WTC11 (cell line): ENCODE data around the gene GSC2. TPM values are rescaled to one million over a fixed set of nuclear protein-coding genes. Genes with fewer than 3 reads are reported as not detected.
A peak's percentile ranks its signal among the peaks of the same experiment; 100 is the strongest.

ENCODE experiments used
- ATF1 ChIP-seq: sonication (generic); formaldehyde crosslinking; IDR thresholded peaks from 2 replicates; pipeline ENCODE4 v1.8.1; 2023; ENCODE audit warnings: mild to moderate bottlenecking, moderate library complexity, missing genetic modification reagents
- CREB1 ChIP-seq: sonication (generic); formaldehyde crosslinking; IDR thresholded peaks from 2 replicates; pipeline ENCODE4 v1.8.0; 2023; ENCODE audit warnings: mild to moderate bottlenecking, missing genetic modification reagents
- ESRRA ChIP-seq: sonication (generic); formaldehyde crosslinking; IDR thresholded peaks from 2 replicates; pipeline ENCODE4 v1.8.1; 2022; ENCODE audit warnings: mild to moderate bottlenecking, missing genetic modification reagents, borderline replicate concordance
- ETV6 ChIP-seq: sonication (generic); formaldehyde crosslinking; IDR thresholded peaks from 2 replicates; pipeline ENCODE4 v1.8.1; 2022; ENCODE audit warnings: mild to moderate bottlenecking, missing genetic modification reagents
- FOXP1 ChIP-seq: sonication (generic); formaldehyde crosslinking; IDR thresholded peaks from 2 replicates; pipeline ENCODE4 v1.8.0; 2022; ENCODE audit warnings: missing genetic modification reagents, mild to moderate bottlenecking, moderate library complexity, borderline replicate concordance
- GTF2I ChIP-seq: fragments of 250-450 bp; sonication (Bioruptor Pico); conservative IDR thresholded peaks from 2 replicates; pipeline ENCODE4 v1.4.0; 2021; ENCODE audit warnings: mild to moderate bottlenecking
- JAZF1 ChIP-seq: fragments of 250-450 bp; sonication (Bioruptor Pico); IDR thresholded peaks from 2 replicates; pipeline ENCODE4 v1.9.0; 2021; ENCODE audit warnings: moderate library complexity, mild to moderate bottlenecking, inconsistent platforms
- JUN ChIP-seq: sonication (generic); formaldehyde crosslinking; IDR thresholded peaks from 2 replicates; pipeline ENCODE4 v1.8.0; 2023; ENCODE audit warnings: mild to moderate bottlenecking, missing genetic modification reagents
- KAT7 ChIP-seq: sonication (generic); formaldehyde crosslinking; IDR thresholded peaks from 2 replicates; pipeline ENCODE4 v1.8.1; 2023; ENCODE audit warnings: missing genetic modification reagents, mild to moderate bottlenecking, borderline replicate concordance
- OVOL2 ChIP-seq: fragments of 250-450 bp; sonication (Bioruptor Pico); IDR thresholded peaks from 2 replicates; pipeline ENCODE4 v1.9.0; 2021; ENCODE audit warnings: mild to moderate bottlenecking, borderline replicate concordance
- SMAD4 ChIP-seq: sonication (generic); formaldehyde crosslinking; IDR thresholded peaks from 2 replicates; pipeline ENCODE4 v1.8.0; 2022; ENCODE audit warnings: mild to moderate bottlenecking, missing genetic modification reagents
- SP1 ChIP-seq: sonication (generic); formaldehyde crosslinking; conservative IDR thresholded peaks from 2 replicates; pipeline ENCODE4 v1.8.1; 2022; ENCODE audit warnings: missing genetic modification reagents
- TCF7 ChIP-seq: sonication (generic); formaldehyde crosslinking; IDR thresholded peaks from 2 replicates; pipeline ENCODE4 v1.8.0; 2022; ENCODE audit warnings: mild to moderate bottlenecking, low read depth, missing genetic modification reagents, moderate library complexity
- ZNF138 ChIP-seq: sonication (generic); formaldehyde crosslinking; conservative IDR thresholded peaks from 2 replicates; pipeline ENCODE4 v1.8.1; 2022; ENCODE audit warnings: mild to moderate bottlenecking, moderate library complexity, missing genetic modification reagents
- ZNF232 ChIP-seq: sonication (generic); formaldehyde crosslinking; IDR thresholded peaks from 2 replicates; pipeline ENCODE4 v1.8.0; 2022; ENCODE audit warnings: mild to moderate bottlenecking, missing genetic modification reagents
- ZNF423 ChIP-seq: fragments of 250-450 bp; sonication (Bioruptor Pico); IDR thresholded peaks from 2 replicates; pipeline ENCODE4 v2.1.2; 2022; ENCODE audit warnings: mild to moderate bottlenecking, moderate library complexity
- total RNA-seq: library from RNA; stranded (reverse); gene quantifications from 3 replicates; pipeline ENCODE4 v1.2.3, GENCODE V29; 2021
- TF ChIP-seq, protein P1 (sequence below): fragments of 250-450 bp; sonication (Bioruptor Pico); IDR thresholded peaks from 2 replicates; pipeline ENCODE4 v1.9.0; 2021; ENCODE audit warnings: mild to moderate bottlenecking, borderline replicate concordance
- TF ChIP-seq, protein P2 (sequence below): sonication (generic); formaldehyde crosslinking; IDR thresholded peaks from 2 replicates; pipeline ENCODE4 v1.8.0; 2023; ENCODE audit warnings: missing genetic modification reagents
- TF ChIP-seq, protein P3 (sequence below): sonication (generic); formaldehyde crosslinking; IDR thresholded peaks from 2 replicates; pipeline ENCODE4 v1.8.1; 2023; ENCODE audit warnings: mild to moderate bottlenecking, moderate library complexity, missing genetic modification reagents
- TF ChIP-seq, protein P4 (sequence below): fragments of 250-450 bp; sonication (Bioruptor Pico); IDR thresholded peaks from 2 replicates; pipeline ENCODE4 v1.9.0; 2021; ENCODE audit warnings: moderate library complexity, mild to moderate bottlenecking, inconsistent platforms, borderline replicate concordance
- TF ChIP-seq, protein P5 (sequence below): sonication (generic); formaldehyde crosslinking; IDR thresholded peaks from 2 replicates; pipeline ENCODE4 v1.8.1; 2023; ENCODE audit warnings: mild to moderate bottlenecking, missing genetic modification reagents
- TF ChIP-seq, protein P6 (sequence below): sonication (generic); formaldehyde crosslinking; IDR thresholded peaks from 2 replicates; pipeline ENCODE4 v1.8.1; 2022; ENCODE audit warnings: low read depth, mild to moderate bottlenecking, moderate library complexity, missing genetic modification reagents, borderline replicate concordance
- TF ChIP-seq, protein P7 (sequence below): sonication (generic); formaldehyde crosslinking; conservative IDR thresholded peaks from 2 replicates; pipeline ENCODE4 v1.8.1; 2022; ENCODE audit warnings: mild to moderate bottlenecking, missing genetic modification reagents
- TF ChIP-seq, protein P8 (sequence below): sonication (generic); formaldehyde crosslinking; IDR thresholded peaks from 2 replicates; pipeline ENCODE4 v1.8.0; 2022; ENCODE audit warnings: missing genetic modification reagents

Gene GSC2
- total RNA-seq, 1 experiment from 2014 or later, result 0.68 TPM

DNA sequence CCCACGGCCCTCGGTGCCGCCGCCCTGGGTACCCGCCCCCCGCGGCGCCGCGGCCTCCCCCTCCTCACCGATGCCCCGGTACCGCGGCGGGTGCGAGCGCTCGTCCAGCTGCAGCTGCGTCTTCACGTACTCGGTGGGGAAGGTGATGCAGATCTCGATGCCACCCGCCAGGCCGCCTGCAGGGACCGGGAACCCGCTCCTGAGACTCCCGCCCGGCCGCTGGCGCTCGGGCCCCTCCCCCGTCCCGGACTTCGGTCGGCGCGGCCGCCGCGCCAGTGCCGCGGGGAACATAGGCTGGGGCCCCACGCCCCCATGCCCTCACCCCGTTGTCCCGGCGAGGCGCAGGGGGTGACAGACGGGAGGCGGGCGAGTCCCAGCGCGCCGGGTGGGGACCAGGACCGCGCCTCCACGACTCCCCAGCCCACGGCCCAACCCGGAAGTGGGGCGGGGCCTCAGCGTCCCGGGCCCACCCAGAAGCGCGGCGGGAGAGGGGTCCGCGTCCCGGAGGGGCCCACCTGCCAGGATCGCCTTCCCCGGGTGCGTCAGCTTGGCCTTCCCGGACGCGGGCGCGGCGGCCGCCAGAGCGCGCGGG lies 28.1 kb upstream of the GSC2 start (continued):
- TF ChIP-seq, protein P1, sequence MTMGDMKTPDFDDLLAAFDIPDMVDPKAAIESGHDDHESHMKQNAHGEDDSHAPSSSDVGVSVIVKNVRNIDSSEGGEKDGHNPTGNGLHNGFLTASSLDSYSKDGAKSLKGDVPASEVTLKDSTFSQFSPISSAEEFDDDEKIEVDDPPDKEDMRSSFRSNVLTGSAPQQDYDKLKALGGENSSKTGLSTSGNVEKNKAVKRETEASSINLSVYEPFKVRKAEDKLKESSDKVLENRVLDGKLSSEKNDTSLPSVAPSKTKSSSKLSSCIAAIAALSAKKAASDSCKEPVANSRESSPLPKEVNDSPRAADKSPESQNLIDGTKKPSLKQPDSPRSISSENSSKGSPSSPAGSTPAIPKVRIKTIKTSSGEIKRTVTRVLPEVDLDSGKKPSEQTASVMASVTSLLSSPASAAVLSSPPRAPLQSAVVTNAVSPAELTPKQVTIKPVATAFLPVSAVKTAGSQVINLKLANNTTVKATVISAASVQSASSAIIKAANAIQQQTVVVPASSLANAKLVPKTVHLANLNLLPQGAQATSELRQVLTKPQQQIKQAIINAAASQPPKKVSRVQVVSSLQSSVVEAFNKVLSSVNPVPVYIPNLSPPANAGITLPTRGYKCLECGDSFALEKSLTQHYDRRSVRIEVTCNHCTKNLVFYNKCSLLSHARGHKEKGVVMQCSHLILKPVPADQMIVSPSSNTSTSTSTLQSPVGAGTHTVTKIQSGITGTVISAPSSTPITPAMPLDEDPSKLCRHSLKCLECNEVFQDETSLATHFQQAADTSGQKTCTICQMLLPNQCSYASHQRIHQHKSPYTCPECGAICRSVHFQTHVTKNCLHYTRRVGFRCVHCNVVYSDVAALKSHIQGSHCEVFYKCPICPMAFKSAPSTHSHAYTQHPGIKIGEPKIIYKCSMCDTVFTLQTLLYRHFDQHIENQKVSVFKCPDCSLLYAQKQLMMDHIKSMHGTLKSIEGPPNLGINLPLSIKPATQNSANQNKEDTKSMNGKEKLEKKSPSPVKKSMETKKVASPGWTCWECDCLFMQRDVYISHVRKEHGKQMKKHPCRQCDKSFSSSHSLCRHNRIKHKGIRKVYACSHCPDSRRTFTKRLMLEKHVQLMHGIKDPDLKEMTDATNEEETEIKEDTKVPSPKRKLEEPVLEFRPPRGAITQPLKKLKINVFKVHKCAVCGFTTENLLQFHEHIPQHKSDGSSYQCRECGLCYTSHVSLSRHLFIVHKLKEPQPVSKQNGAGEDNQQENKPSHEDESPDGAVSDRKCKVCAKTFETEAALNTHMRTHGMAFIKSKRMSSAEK (CRISPR knock-in tag), result no peak
- TF ChIP-seq ZNF138 (CRISPR knock-in tag) (no peak), ZNF232 (CRISPR knock-in tag) (no peak), GTF2I (CRISPR knock-in tag) (no peak), KAT7 (CRISPR knock-in tag) (no peak), ZNF423 (CRISPR knock-in tag) (peak; percentile 43), SP1 (CRISPR knock-in tag) (no peak), FOXP1 (CRISPR knock-in tag) (no peak; the same call in 1 of the 2 replicates), ESRRA (CRISPR knock-in tag) (0 out of 2 replicates have a peak, but pooled peaks have one; percentile 22), SMAD4 (CRISPR knock-in tag) (no peak), JAZF1 (CRISPR knock-in tag) (no peak), CREB1 (CRISPR knock-in tag) (no peak), TCF7 (CRISPR knock-in tag) (no peak), ETV6 (CRISPR knock-in tag) (no peak), ATF1 (CRISPR knock-in tag) (no peak), OVOL2 (CRISPR knock-in tag) (no peak), JUN (no peak)
- TF ChIP-seq, protein P2, sequence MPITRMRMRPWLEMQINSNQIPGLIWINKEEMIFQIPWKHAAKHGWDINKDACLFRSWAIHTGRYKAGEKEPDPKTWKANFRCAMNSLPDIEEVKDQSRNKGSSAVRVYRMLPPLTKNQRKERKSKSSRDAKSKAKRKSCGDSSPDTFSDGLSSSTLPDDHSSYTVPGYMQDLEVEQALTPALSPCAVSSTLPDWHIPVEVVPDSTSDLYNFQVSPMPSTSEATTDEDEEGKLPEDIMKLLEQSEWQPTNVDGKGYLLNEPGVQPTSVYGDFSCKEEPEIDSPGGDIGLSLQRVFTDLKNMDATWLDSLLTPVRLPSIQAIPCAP, result no peak
- TF ChIP-seq, protein P3, sequence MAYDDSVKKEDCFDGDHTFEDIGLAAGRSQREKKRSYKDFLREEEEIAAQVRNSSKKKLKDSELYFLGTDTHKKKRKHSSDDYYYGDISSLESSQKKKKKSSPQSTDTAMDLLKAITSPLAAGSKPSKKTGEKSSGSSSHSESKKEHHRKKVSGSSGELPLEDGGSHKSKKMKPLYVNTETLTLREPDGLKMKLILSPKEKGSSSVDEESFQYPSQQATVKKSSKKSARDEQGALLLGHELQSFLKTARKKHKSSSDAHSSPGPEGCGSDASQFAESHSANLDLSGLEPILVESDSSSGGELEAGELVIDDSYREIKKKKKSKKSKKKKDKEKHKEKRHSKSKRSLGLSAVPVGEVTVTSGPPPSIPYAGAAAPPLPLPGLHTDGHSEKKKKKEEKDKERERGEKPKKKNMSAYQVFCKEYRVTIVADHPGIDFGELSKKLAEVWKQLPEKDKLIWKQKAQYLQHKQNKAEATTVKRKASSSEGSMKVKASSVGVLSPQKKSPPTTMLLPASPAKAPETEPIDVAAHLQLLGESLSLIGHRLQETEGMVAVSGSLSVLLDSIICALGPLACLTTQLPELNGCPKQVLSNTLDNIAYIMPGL, result no peak
- TF ChIP-seq, protein P4, sequence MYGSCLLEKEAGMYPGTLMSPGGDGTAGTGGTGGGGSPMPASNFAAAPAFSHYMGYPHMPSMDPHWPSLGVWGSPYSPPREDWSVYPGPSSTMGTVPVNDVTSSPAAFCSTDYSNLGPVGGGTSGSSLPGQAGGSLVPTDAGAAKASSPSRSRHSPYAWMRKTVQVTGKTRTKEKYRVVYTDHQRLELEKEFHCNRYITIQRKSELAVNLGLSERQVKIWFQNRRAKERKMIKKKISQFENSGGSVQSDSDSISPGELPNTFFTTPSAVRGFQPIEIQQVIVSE (CRISPR knock-in tag), result no peak
- TF ChIP-seq, protein P5, sequence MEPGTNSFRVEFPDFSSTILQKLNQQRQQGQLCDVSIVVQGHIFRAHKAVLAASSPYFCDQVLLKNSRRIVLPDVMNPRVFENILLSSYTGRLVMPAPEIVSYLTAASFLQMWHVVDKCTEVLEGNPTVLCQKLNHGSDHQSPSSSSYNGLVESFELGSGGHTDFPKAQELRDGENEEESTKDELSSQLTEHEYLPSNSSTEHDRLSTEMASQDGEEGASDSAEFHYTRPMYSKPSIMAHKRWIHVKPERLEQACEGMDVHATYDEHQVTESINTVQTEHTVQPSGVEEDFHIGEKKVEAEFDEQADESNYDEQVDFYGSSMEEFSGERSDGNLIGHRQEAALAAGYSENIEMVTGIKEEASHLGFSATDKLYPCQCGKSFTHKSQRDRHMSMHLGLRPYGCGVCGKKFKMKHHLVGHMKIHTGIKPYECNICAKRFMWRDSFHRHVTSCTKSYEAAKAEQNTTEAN (CRISPR knock-in tag), result no peak
- TF ChIP-seq, protein P6, sequence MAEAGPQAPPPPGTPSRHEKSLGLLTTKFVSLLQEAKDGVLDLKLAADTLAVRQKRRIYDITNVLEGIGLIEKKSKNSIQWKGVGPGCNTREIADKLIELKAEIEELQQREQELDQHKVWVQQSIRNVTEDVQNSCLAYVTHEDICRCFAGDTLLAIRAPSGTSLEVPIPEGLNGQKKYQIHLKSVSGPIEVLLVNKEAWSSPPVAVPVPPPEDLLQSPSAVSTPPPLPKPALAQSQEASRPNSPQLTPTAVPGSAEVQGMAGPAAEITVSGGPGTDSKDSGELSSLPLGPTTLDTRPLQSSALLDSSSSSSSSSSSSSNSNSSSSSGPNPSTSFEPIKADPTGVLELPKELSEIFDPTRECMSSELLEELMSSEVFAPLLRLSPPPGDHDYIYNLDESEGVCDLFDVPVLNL, result no peak
- TF ChIP-seq, protein P7, sequence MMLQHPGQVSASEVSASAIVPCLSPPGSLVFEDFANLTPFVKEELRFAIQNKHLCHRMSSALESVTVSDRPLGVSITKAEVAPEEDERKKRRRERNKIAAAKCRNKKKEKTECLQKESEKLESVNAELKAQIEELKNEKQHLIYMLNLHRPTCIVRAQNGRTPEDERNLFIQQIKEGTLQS (CRISPR knock-in tag), result no peak
- TF ChIP-seq, protein P8, sequence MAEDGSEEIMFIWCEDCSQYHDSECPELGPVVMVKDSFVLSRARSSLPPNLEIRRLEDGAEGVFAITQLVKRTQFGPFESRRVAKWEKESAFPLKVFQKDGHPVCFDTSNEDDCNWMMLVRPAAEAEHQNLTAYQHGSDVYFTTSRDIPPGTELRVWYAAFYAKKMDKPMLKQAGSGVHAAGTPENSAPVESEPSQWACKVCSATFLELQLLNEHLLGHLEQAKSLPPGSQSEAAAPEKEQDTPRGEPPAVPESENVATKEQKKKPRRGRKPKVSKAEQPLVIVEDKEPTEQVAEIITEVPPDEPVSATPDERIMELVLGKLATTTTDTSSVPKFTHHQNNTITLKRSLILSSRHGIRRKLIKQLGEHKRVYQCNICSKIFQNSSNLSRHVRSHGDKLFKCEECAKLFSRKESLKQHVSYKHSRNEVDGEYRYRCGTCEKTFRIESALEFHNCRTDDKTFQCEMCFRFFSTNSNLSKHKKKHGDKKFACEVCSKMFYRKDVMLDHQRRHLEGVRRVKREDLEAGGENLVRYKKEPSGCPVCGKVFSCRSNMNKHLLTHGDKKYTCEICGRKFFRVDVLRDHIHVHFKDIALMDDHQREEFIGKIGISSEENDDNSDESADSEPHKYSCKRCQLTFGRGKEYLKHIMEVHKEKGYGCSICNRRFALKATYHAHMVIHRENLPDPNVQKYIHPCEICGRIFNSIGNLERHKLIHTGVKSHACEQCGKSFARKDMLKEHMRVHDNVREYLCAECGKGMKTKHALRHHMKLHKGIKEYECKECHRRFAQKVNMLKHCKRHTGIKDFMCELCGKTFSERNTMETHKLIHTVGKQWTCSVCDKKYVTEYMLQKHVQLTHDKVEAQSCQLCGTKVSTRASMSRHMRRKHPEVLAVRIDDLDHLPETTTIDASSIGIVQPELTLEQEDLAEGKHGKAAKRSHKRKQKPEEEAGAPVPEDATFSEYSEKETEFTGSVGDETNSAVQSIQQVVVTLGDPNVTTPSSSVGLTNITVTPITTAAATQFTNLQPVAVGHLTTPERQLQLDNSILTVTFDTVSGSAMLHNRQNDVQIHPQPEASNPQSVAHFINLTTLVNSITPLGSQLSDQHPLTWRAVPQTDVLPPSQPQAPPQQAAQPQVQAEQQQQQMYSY (CRISPR knock-in tag), result no peak
